ENCODE data around the gene NLGN2. TPM values are rescaled to one million over a fixed set of nuclear protein-coding genes. Genes with fewer than 3 reads are reported as not detected.

NLGN2 gene
- total RNA-seq, 1 donor from 2014 or later = 6.5 TPM

DNA sequence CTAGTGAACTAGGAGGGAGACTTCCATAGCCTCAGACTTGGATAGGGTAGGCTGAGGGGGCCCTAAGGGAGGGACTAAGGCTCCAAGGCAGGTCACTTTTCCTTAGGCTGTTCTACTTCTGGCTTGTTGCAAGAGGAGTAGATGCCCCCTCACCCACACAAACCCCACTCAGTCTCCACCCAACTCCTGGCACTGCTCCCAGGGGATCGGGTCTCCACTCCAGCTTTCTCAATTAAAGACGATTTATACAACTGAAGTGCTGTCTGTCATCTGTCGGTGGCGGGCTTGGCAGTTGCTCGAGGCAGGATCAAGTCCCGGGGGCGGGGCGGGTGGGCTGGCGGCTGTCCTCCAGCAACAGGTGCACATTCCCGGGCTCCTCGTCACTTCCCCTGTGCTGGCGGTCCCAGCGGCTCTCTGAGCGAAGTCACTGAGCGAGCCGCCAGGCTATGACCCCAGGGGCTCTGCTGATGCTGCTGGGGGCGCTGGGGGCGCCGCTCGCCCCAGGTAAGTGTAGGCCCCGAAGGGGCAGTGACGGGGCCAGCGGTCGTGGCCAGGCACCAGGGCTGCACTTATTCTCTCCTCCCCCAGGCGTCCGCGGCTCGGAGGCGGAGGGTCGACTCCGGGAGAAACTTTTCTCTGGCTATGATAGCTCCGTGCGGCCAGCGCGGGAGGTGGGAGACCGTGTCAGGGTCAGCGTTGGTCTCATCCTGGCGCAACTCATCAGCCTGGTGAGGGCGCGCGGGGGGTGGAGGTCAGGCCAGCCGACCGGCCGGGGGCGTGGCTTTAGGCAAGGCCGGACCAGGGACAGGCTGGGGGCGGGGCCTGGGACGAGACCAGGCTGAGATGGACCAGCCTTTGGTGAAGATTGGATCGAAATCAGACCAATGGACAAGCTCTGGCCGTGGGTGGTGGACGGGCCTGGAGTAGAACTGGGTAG lies 37.3 kb downstream of the NLGN2 start, which contains the start of gene CHRNB1:
Gene CHRNB1 (plus strand): TSS at position 380 of the 937 bp plus-strand sequence. CDS start 67 bp downstream, at position 447.
- ATAC-seq = peak; percentile 90
- intact Hi-C loops (cut with micrococcal nuclease) = no loop called here
- DNase-seq = peak; percentile 91

- intact Hi-C loops (cut with micrococcal nuclease) = no loop called here
- ATAC-seq (peak; percentile 18), DNase-seq (peak; percentile 47)
These were observed 37.9 kb downstream of the NLGN2 start for GRCh38 chr17:7445619-7445968.

GRCh38 chr17:7448461-7448860 lies 40.8 kb downstream of the NLGN2 start:
- ATAC-seq (no peak), DNase-seq (no peak)
- intact Hi-C loops (cut with micrococcal nuclease) = no loop called here

- no peak for DNase-seq
- intact Hi-C loops (cut with micrococcal nuclease) = no loop called here
- no peak for ATAC-seq
These were observed 52.4 kb downstream of the NLGN2 start for GRCh38 chr17:7459961-7460545.

DNA sequence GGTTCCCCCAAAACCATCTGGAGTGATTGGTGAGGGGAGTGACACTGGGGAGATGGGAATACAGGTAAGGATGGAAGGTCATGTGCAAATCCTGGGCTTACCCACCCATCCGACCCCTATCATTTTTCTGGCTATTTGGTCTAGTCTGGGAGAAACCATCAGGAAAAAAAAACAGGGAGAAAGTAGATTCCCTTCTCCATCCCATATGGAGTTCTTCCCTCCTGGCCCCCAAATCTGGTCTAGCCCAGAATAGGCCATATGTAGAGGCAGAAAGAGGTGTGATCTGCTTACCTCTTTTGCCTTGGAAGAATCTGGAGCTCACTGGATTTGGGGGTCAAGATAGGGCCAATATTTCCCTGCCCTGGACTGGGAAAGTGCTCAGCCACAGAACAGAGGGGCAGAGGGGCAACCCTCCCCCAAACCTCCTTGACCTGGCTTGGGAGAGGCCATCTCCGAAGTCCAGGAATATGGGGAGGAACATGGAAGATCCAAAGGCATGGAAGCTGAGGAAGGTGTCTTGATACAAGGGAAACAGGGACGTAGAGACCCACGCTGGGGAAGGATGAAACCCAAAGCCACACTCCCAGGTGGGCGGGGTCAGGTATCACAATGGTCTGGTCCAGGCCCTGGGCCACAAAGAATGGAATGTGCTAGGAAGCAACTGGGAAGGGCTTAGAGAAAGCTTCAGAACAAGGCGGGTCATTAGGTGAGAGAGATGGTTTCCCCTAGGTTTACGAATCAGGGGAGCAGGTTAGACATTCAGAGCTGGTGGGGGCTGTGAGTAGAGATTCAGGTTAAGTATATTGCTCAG lies 53.4 kb downstream of the NLGN2 start:
- intact Hi-C loops (cut with micrococcal nuclease) = no loop called here
- ATAC-seq = no peak
- DNase-seq = no peak

DNA sequence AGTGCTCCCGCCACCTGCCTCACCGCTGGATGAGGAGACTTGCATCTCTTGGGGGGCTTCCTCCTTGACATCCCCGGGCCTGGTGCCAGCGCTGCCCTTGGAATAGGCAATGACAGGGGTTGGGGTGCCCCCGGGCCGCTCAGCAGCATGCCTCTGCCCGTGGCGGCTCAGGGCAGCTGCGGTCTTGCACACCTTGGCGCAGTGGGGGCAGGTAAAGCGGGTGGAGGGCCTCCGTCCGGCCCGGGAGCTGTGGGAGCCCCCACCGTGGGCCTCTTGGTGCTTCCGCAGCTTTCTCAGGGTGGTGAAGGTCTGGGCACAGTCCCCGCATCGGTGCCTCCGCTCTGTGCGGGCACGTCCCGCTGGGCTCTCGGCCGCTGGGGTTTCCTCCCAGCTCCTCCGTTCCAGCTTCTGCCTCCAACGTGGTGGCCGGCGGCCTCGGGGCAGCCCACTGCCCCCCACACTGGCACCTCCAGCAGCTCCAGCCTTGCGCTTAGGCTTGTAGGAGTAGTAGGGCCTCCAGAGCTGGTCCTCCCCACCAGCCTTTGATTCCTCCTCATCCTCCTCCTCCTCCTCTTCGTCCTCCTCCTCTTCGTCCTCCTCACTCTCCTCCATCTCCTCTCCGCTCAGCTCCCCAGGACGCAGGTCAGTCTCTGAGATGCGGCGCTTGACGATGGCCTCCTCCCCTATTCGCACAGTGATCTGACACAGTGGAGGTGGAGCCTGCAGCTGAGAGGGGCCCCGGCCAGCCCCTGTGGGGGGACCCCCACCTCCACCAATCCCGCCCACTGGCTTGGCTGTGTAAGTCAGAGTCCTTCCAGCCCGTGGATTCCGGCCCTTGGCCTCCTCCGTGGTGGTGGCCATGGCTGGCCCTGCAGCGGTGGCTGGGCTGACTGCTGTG lies 55.1 kb downstream of the NLGN2 start:
- intact Hi-C loops (cut with micrococcal nuclease) = no loop called here
- ATAC-seq = no peak
- no peak for DNase-seq

DNA sequence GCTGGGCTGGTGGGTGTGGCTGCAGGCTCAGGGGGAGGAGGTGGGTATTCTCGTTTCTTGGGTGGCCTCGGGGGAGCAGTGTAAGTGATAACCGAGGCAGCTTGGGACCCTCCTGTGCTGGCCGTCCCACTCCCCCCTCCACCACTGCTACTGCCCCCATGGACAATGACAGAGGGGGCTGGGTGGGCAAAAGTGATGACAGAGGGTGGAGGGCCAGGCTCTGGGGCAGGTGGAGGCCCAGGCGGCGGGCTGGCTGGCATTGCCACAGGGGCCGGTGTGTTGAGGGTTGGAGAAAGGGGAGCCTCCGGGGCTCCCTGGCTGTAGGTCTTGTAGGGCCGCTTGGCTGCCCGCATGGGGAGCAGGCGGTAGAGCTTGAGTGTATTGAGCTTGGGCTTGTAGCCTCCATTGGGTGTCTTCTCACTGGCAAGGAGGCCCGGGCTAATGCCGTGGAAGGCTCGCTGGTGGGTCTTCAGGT lies 55.8 kb downstream of the NLGN2 start:
- ATAC-seq (no peak), DNase-seq (no peak)
- intact Hi-C loops (cut with micrococcal nuclease) = no loop called here

GRCh38 chr17:7464081-7464480 lies 56.4 kb downstream of the NLGN2 start:
- no peak for ATAC-seq
- no peak for DNase-seq
- intact Hi-C loops (cut with micrococcal nuclease) = no loop called here

DNA sequence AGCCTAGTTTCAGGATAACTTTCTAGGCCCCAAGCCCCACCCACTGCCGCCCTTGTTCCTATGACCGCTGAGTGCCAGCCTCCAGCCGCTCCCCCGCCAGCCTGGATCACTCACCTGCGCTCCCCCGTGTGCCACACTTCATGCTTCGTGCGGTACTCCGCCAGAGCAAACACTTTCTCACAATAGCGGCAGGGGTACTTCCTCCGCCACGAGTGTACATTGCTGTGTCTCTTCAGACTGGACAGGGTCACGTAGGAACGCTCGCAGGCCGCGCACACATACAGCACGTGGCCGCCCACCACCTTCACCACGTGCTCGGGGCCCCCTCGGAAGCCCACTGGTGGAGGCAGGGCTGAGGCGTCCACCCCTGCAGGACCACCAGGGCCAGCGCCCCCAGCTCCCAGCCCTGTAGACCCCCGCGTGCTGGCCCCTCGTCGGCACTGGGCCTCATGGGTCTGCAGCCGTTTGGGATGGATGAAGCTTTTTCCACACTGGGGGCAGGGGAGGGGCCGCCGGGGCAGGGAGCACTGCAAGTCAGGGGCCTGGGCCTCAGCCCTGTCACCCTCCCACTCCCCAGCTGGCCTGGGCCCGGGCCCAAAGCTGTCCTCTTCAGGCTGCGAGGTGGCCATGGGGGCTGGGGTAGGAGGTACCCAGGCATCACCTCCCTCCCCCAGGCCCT lies 58.1 kb downstream of the NLGN2 start:
- no peak for DNase-seq
- intact Hi-C loops (cut with micrococcal nuclease) = no loop called here
- ATAC-seq = no peak

DNA sequence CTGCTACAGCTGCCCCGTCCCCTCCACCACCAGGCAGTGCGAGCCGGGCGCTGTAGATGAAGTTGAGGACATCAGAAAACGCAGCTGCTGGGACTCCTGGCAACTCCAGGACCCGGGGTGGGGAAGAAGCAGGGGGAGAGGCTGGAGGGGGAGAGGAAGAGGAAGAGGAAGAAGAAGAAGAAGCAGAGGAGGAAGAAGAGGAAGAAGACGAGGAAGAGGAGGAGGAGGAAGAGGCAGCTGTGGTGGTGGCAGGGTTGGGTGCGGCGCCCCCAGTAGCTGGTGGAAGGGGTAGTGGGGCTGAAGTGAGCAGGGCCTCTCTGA lies 58.6 kb downstream of the NLGN2 start:
- intact Hi-C loops (cut with micrococcal nuclease) = no loop called here
- no peak for ATAC-seq

DNA sequence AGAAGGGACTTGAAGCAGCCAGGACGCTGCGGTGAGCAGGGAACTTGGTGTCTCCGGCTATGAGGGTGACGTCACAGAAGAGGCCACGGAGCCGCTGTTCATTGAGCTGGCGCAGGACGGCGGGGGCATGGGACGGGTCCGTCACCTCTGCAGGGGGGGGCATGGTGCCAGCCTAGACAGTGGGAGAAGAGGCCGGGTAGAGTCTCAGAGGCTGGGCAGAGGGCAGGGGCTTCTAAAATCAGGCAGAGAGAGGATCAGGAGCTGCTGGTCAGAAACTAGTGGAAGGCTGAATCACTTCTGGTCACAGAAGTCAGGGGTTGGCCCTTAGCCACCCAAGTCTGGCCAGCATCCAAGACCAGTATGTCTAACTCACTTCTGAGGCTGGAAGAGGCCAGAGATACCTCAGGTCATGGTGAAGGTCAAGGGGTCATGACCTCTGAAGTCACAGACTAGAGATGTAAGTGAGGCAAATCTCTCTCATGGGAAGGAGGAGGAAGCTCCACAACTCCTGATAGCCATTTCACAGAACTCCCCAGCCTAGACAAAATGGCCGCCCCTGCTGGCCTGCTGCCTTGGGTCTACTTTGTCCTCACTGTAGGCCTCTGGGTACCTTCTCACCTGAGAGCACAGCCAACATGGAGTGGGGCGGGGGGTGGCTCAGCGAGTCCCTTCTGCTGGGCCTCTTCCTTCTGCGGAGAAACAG lies 59.1 kb downstream of the NLGN2 start:
- intact Hi-C loops (cut with micrococcal nuclease) = no loop called here
- DNase-seq (peak; percentile 85), ATAC-seq (peak; percentile 56)

More for the DNA sequence above, 58.6 kb downstream of the NLGN2 start:
- DNase-seq = no peak

DNA sequence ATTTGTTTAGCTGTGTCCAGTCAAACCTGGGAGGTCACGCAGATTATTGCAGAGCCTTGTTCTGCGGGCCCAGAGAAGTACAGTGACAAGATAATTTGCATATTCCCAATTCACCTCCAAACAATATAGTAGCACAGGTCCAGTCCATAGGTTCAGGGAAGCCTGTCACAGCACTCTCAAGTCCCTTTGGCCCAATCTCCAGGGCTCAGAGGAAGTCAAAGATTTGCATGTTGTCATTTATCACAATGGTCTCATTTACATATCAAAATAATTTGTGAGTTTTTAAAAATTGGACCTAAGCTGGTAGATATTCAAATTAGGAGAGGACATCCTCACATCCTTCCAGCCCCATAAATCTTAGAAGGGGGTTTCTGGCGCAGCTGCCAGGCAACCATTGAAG lies 59.9 kb downstream of the NLGN2 start:
- no peak for ATAC-seq
- DNase-seq = no peak
- intact Hi-C loops (cut with micrococcal nuclease) = no loop called here

- DNase-seq (no peak), ATAC-seq (no peak)
- intact Hi-C loops (cut with micrococcal nuclease) = no loop called here
These were observed 60.6 kb downstream of the NLGN2 start for GRCh38 chr17:7468290-7468689.

DNA sequence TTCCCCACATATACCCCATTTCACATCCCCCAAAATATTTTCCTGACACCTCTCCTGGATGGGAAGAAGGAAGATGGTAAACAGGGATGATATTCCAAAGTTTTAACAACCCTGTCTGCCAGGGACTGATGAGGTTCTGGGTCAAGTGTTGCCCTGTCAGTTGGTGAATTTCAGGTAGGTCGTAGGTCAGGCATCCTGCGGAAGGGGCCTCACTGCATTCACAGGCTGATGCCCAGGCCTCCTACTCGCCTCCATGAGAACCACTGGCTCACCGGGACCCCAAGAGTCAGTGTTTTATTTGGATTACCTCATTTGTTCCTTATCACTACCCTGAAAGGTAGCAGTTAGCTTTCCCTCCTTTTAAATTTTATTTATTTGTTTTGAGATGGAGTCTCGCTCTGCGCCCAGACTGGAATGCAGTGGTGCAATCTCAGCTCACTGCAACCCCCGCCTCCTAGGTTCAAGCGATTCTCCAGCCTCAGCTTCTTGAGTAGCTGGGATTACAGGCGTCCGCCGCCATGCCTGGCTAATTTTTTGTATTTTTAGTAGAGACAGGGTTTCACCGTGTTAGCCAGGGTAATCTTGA lies 61.3 kb downstream of the NLGN2 start:
- intact Hi-C loops (cut with micrococcal nuclease) = no loop called here
- DNase-seq = no peak
- no peak for ATAC-seq

Data from left ventricle myocardium superior (tissue), 1 donor.